Measurements from ENCODE around the gene KRCC1. TPM values are rescaled to one million over a fixed set of nuclear protein-coding genes. Genes with fewer than 3 reads are reported as not detected.

KRCC1 gene
- polyA plus RNA-seq, 1 experiment: 16.8 TPM

DNA sequence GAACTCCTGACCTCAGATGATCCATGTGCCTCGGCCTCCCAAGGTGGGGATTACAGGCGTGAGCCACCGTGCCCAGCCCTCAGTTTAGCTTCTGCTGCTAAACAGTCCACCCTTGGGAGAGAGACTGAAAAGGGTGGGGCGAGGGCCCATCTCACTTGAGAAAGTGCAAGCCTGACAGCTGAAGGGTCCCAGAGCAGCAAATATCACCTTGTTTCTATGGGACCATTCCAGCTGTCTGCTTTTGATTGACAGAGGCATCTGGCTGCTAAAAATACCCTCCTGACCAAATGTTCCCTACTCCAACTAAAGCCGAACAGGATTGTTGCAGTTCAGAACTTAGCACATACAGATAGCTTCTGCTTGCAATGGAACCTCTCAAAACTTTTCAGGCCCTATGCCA lies 11.6 kb upstream of the KRCC1 start:
- peaks cover 9% of the 10 kb centered on the region for H3K27me3 ChIP-seq (ENCODE audit: control insufficient read depth, insufficient read depth, low read length)
- POLR2A ChIA-PET: no interaction called here
- H3K36me3 ChIP-seq (ENCODE audit: control insufficient read depth, insufficient read depth, low read length): no peaks in the 10 kb centered on the region
- DNase-seq (ENCODE audit: low read depth): no peak
- H3K4me3 ChIP-seq (ENCODE audit: low read depth, low read length): no peak overlapping the region
- no peak for TF ChIP-seq CTCF (IDR thresholded peaks at IDR 0.05; ENCODE audit: insufficient read depth, low read depth, low read length)
- CTCF ChIA-PET: interaction anchor here (0.7 to 1.4 kb wide), 3 partner anchors 92 to 119 kb away, joined by 3 read pairs; no protein-coding TSS in a partner anchor

- no peak for TF ChIP-seq CTCF (IDR thresholded peaks at IDR 0.05; ENCODE audit: insufficient read depth, low read depth, low read length)
- ChIA-PET CTCF (interaction anchor here (0.6 to 1.4 kb wide), 5 partner anchors 93 to 119 kb away, joined by 3 to 4 read pairs (median 3); no protein-coding TSS in a partner anchor), POLR2A (no interaction called here)
- DNase-seq (ENCODE audit: low read depth): no peak
- no peaks in the 10 kb centered on the region for H3K36me3 ChIP-seq (ENCODE audit: control insufficient read depth, insufficient read depth, low read length)
- H3K27me3 ChIP-seq (ENCODE audit: control insufficient read depth, insufficient read depth, low read length): peaks cover 8% of the 10 kb centered on the region
- no peak overlapping the region for H3K4me3 ChIP-seq (ENCODE audit: low read depth, low read length)
Observed at GRCh38 chr2:88066543-88066942, 11.0 kb upstream of the KRCC1 start.

DNA sequence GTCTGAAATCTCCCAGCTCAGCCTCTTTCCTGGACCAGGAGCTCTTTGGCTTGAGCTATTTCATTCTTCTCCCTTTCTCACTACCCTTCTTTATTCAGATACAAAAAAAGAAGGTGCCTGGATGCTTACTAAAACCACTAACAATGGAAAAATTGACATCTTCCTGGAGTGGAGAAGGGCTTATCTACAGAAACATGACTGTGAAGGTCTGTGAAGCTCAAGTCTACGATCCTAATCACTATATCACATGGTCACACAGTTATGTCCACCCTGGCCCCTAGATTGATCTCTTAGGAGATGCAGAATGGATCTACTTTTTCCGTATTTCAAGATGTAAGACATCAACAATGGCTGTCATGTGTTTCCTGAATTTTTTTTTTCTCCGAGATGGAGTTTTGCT lies 5.7 kb upstream of the KRCC1 start:
- Histone ChIP-seq H3K27me3 (ENCODE audit: control insufficient read depth, insufficient read depth, low read length) (no peaks in the 10 kb centered on the region), H3K36me3 (ENCODE audit: control insufficient read depth, insufficient read depth, low read length) (no peaks in the 10 kb centered on the region), H3K4me3 (ENCODE audit: low read depth, low read length) (no peak overlapping the region)
- ChIA-PET POLR2A (no interaction called here), CTCF (interaction anchor here (0.8 to 4.8 kb wide), 24 partner anchors 8 to 128 kb away, joined by 3 to 159 read pairs (median 5); partner anchors contain the start of genes FABP1 and THNSL2)
- no peak for DNase-seq (ENCODE audit: low read depth)
- TF ChIP-seq CTCF (IDR thresholded peaks at IDR 0.05; ENCODE audit: insufficient read depth, low read depth, low read length): no peak

GRCh38 chr2:88060907-88061275 lies 5.3 kb upstream of the KRCC1 start:
- ChIA-PET POLR2A (no interaction called here), CTCF (interaction anchor here (0.6 to 4.8 kb wide), 39 partner anchors 8 to 638 kb away, joined by 3 to 159 read pairs (median 5); partner anchors contain the start of genes FABP1 and THNSL2)
- Histone ChIP-seq H3K4me3 (ENCODE audit: low read depth, low read length) (no peak overlapping the region), H3K36me3 (ENCODE audit: control insufficient read depth, insufficient read depth, low read length) (no peaks in the 10 kb centered on the region), H3K27me3 (ENCODE audit: control insufficient read depth, insufficient read depth, low read length) (no peaks in the 10 kb centered on the region)
- TF ChIP-seq CTCF (IDR thresholded peaks at IDR 0.05; ENCODE audit: insufficient read depth, low read depth, low read length): no peak
- DNase-seq (ENCODE audit: low read depth): no peak

DNA sequence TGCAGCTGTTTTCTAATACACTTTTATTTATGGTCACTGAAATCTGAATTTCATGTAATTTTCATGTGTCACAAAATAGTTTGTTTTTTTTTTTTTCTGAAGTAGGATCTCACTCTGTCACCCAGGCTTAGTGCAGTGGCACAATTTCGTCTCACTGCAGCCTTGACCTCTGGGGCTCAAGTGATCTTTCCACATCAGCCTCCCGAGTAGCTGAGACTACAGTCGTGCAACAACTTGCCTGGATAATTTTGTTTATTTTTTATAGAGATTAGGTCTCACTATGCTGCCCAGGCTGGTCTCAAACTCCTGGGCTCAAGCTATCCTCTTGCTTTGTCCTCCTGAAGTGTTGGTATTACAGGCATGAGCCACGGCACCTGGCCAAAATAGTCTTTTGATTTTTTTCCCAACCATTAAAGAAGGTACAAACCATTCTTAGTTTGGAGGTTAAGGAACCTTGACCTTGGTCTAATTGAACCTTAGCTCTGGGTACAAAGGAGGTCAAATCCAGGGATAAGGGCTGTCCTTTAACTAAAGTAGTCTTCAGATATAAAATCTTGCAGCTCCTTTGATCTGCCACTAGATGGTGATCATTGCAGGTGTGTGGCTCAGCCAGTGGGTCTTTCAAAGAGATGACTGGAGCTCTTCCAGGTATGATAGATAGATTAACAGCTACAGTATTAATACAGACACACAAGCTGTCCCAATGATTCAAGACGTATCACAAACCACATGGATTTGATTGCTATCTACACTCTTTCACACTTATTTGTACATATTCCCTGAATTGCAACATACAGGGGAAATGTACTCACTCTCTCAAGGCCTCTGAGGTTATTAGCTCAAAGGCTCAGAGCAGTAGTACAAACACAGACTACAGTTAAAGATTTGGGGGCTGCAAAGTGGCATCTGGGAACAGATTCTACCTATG lies 4.7 kb upstream of the KRCC1 start:
- Histone ChIP-seq H3K4me3 (ENCODE audit: low read depth, low read length) (no peak overlapping the region), H3K36me3 (ENCODE audit: control insufficient read depth, insufficient read depth, low read length) (no peaks in the 10 kb centered on the region), H3K27me3 (ENCODE audit: control insufficient read depth, insufficient read depth, low read length) (no peaks in the 10 kb centered on the region)
- POLR2A ChIA-PET: interaction anchor here (0.6 to 0.7 kb wide), 2 partner anchors 99 to 111 kb away, joined by 3 read pairs; no protein-coding TSS in a partner anchor
- no peak for DNase-seq (ENCODE audit: low read depth)
- CTCF ChIA-PET: interaction anchor here (0.6 to 4.8 kb wide), 41 partner anchors 9 to 639 kb away, joined by 3 to 159 read pairs (median 5); partner anchors contain the start of genes FABP1 and THNSL2
- TF ChIP-seq CTCF (IDR thresholded peaks at IDR 0.05; ENCODE audit: insufficient read depth, low read depth, low read length): peak; percentile 83
